A549 treated with dexamethasone at 1 μM for 4 hours (cell line): Measurements from ENCODE around the gene THYN1. TPM values are rescaled to one million over a fixed set of nuclear protein-coding genes. Genes with fewer than 3 reads are reported as not detected.

Source experiments
- total RNA-seq: library from RNA; stranded (reverse); fragments of 200-300 nt; extraction: Qiagen RNA extraction; gene quantifications from 5 replicates; pipeline ENCODE4 v1.2.3, GENCODE V29; 2022

Gene THYN1
- total RNA-seq = 17.0 to 20.1 TPM (median 17.7 TPM) in 5 replicates

GRCh38 chr11:134253188-134253993 lies at the start of gene THYN1, which contains the start of gene ACAD8:
TSS of gene THYN1 (minus strand) at chr11:134253352. CDS start at chr11:134252882, 470 bp downstream.
TSS of gene ACAD8 (plus strand) at chr11:134253568. CDS start at chr11:134253601, 33 bp downstream.

GRCh38 chr11:134275534-134276395 lies 22.6 kb upstream of the THYN1 start, which contains the start of gene GLB1L3:
TSS of gene GLB1L3 (plus strand) at chr11:134276379. CDS start at chr11:134276741, 362 bp downstream.

GRCh38 chr11:134223836-134224709 lies 29.1 kb downstream of the THYN1 start, which contains the start of the genes NCAPD3 and VPS26B:
TSS of gene NCAPD3 (minus strand) at chr11:134223967. CDS start at chr11:134223926, 41 bp downstream.
TSS of gene VPS26B (plus strand) at chr11:134224671. CDS start at chr11:134225123, 452 bp downstream.

Other genes with a start within 250 kb of the THYN1 start
- 3.2 to 5.1 TPM (median 4.1 TPM) in 5 replicates for gene JAM3, start 184.3 kb downstream of the THYN1 start, total RNA-seq
- 15.6 to 25.5 TPM (median 22.0 TPM) in 5 replicates for gene NCAPD3, start 29.4 kb downstream of the THYN1 start, total RNA-seq
- 17.5 to 21.4 TPM (median 20.9 TPM) in 5 replicates for gene VPS26B, start 28.7 kb downstream of the THYN1 start, total RNA-seq
- 7.6 to 8.5 TPM (median 8.1 TPM) in 5 replicates for gene ACAD8, start 216 bp upstream of the THYN1 start, total RNA-seq
- 0.02 to 0.04 TPM in 2 of 5 replicates, not detected in the others for gene GLB1L3, start 23.0 kb upstream of the THYN1 start, total RNA-seq
- 1.4 to 2.2 TPM (median 2.0 TPM) in 5 replicates for gene GLB1L2, start 78.6 kb upstream of the THYN1 start, total RNA-seq
- 0.03 TPM in 1 of 5 replicates, not detected in the others for gene B3GAT1, start 158.9 kb upstream of the THYN1 start, total RNA-seq